GM19328 (cell line): ENCODE measurements around the gene VPS33B.

ENCODE experiments used
- ATAC-seq: cut with Tn5 transposase; IDR thresholded peaks from one replicate; pipeline ENCODE4 v1.9.1; 2021; ENCODE audit warnings: mild to moderate bottlenecking, moderate library complexity; ENCODE audit not compliant: unreplicated experiment

Gene VPS33B

DNA sequence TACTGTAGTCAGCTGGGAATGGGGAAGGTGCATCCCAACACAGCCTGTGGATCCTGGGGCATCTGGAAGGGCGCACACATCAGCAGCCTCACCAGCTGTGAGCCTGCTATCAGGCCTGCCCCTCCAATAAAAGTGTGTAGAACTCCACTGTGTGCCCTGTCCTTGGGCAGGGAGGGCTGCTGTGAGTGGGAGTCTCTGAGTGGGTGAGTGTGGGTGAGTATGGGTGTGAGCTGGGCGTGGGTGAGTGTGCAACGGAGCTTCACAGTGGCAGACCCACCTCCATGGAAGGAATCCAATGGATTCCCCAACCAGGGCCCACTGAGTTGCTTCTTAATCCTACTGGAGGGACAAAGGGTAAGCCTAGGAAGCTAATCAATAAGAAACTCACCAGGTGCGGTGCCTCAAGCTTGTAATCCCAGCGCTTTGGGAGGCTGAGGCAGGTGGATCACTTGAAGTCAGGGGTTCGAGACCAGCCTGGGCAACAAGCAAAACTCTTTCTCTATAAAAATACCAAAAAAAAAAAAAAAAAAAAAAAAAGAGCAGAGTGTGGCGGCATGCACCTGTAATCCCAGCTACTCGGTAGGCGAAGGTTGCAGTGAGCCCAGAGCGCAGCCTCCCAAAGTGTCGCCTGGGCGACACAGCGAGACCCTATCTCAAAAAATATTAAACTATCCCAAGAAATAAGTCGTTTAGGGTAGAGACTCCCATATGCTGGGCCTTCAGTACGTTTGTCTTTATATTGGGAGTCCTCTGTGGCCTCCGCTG is 68.3 kb downstream of the VPS33B start:
- no peak for ATAC-seq

DNA sequence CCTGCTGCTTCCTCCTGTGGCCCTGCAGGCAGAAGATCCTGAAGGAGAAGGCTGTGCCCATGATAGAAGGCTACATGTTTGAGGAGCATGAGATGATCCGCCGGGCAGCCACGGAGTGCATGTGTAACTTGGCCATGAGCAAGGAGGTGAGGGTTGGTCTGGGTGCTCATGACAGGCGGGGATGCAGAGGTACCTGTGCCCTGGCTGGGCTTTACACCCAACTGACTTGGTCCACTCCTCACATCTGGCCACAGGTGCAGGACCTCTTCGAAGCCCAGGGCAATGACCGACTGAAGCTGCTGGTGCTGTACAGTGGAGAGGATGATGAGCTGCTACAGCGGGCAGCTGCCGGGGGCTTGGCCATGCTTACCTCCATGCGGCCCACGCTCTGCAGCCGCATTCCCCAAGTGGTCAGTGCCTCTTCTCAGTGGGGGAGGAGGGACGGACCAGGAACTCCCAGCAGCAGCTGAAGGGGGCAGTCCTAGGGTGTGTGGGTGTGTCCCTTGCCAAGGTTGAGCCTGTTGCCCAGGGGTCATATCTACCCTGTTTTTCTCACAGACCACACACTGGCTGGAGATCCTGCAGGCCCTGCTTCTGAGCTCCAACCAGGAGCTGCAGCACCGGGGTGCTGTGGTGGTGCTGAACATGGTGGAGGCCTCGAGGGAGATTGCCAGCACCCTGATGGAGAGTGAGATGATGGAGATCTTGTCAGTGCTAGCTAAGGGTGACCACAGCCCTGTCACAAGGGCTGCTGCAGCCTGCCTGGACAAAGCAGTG is 69.3 kb downstream of the VPS33B start:
- no peak for ATAC-seq

DNA sequence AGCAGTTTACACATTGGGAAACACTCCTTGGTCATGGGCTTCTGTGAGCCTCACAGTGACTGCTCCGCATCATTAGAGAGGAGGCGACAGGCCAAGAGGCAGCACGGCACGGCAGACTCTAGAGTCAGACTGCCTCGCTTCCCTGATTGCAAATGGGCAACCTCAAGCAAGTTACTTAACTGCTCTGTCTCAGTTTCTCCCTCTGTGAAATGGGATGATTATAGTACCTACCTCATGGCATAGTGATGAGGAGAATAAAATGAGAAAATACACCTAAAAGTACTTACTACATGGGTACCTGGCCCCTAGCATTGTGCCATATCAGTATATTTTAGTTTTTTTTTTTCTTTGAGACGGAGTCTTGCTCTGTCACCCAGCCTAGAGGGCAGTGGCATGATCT is 71.7 kb downstream of the VPS33B start:
- ATAC-seq, result no peak

DNA sequence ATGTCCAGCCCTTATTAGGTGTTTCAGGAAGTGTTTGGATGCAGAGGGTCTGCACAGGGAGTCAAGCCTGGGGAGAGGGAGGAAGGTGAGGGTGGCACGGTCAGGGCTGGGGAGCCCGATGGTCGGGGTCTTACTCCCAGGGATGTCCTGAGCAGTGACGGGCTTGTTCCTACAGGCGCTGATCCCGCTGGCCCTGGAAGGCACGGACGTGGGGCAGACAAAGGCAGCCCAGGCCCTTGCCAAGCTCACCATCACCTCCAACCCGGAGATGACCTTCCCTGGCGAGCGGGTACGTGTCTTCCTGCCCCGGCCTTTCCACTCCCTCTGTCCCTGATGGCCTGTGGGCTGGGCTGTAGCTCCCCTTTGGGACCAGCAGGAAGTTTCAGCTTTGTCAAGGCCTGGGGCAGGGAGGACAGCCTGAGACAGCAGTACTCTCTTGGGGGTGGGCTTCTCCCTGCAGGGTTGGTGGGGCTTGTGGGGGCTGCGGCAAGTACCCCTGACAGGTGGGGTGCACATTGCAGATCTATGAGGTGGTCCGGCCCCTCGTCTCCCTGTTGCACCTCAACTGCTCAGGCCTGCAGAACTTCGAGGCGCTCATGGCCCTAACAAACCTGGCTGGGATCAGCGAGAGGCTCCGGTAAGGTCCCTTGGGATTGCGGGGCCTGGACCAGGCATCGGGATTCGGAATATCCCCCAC is 72.3 kb downstream of the VPS33B start:
- no peak for ATAC-seq
